C4-2B (cell line): ENCODE results near the gene SUGP1.

Source experiments
- ZFX ChIP-seq: fragments of 450-650 bp; IDR thresholded peaks from 2 replicates; pipeline ENCODE4 v1.6.1; 2017
- TF ChIP-seq, protein P1 (sequence below): fragments of 450-650 bp; conservative IDR thresholded peaks from 2 replicates; pipeline ENCODE4 v1.5.1; 2017; ENCODE audit warnings: mild to moderate bottlenecking

GRCh38 chr19:19260417-19261214 is 59.7 kb downstream of the SUGP1 start:
- TF ChIP-seq, protein P1, sequence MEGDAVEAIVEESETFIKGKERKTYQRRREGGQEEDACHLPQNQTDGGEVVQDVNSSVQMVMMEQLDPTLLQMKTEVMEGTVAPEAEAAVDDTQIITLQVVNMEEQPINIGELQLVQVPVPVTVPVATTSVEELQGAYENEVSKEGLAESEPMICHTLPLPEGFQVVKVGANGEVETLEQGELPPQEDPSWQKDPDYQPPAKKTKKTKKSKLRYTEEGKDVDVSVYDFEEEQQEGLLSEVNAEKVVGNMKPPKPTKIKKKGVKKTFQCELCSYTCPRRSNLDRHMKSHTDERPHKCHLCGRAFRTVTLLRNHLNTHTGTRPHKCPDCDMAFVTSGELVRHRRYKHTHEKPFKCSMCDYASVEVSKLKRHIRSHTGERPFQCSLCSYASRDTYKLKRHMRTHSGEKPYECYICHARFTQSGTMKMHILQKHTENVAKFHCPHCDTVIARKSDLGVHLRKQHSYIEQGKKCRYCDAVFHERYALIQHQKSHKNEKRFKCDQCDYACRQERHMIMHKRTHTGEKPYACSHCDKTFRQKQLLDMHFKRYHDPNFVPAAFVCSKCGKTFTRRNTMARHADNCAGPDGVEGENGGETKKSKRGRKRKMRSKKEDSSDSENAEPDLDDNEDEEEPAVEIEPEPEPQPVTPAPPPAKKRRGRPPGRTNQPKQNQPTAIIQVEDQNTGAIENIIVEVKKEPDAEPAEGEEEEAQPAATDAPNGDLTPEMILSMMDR, result no peak
- no peak for TF ChIP-seq ZFX
